Measurements from ENCODE around the gene CRYM. TPM values are rescaled to one million over a fixed set of nuclear protein-coding genes. Genes with fewer than 3 reads are reported as not detected.

CRYM gene
- total RNA-seq, 1 donor from 2014 or later = not detected

Other genes starting within 250 kb of the CRYM start
- 0.03 and 0.05 TPM in 2 replicates for gene DNAH3, start 127.4 kb downstream of the CRYM start, total RNA-seq
- 8.0 and 9.5 TPM in 2 replicates for gene LDAF1, start 119.6 kb downstream of the CRYM start, total RNA-seq
- not detected in 2 replicates for gene ZP2, start 66.7 kb downstream of the CRYM start, total RNA-seq
- 0.03 TPM in 1 of 2 replicates, not detected in the other for gene ANKS4B, start 44.6 kb downstream of the CRYM start, total RNA-seq